ENCODE data around the gene SSBP3. TPM values are rescaled to one million over a fixed set of nuclear protein-coding genes. Genes with fewer than 3 reads are reported as not detected.

The SSBP3 gene
- total and polyA plus RNA-seq, 9 of the 15 experiments (the other 6 are each of a cell fraction or from before 2014, with no cell fraction given): 8.7 to 108 (median 33.8) TPM

GRCh38 chr1:54417123-54417522 is 10.9 kb upstream of the SSBP3 start (continued):
- TF ChIP-seq RBFOX2 (IDR thresholded peaks at IDR 0.05; ENCODE audit: low read depth, low read length) (no peak), SPI1 (IDR thresholded peaks at IDR 0.05; ENCODE audit: borderline replicate concordance, low read depth, low read length) (peak; percentile 92), HDGF (IDR thresholded peaks at IDR 0.05) (0 out of 2 replicates have a peak, but pooled peaks have one; percentile 31)

GRCh38 chr1:54416435-54416834 is 10.2 kb upstream of the SSBP3 start:
- Histone ChIP-seq H4K20me1 (replicated peaks; ENCODE audit: control insufficient read depth, insufficient read depth, low read length) (no peaks in the 10 kb centered on the region), H3K79me2 (ENCODE audit: control insufficient read depth, insufficient read depth, low read length) (no peaks in the 10 kb centered on the region), H3K4me2 (ENCODE audit: insufficient read depth, low read length) (no peak overlapping the region), H3K9ac (ENCODE audit: insufficient read depth in 1 of 2, low read depth in 2 of 2, low read length in 2 of 2) (peak overlapping the region in 1 of 2 experiments; percentile 59; a peak in 2 of 4 replicates), H3K4me3 (no peak overlapping the region), H3K36me3 (ENCODE audit: control insufficient read depth, insufficient read depth, low read length) (no peaks in the 10 kb centered on the region), H2AFZ (ENCODE audit: low read depth, low read length) (peak overlapping the region; percentile 61), H3K27me3 (ENCODE audit: control insufficient read depth in 2 of 2, insufficient read depth in 2 of 2, low read length in 2 of 2) (no peaks in the 10 kb centered on the region), H3K9me1 (ENCODE audit: control insufficient read depth, insufficient read depth, low read length) (no peaks in the 10 kb centered on the region), H3K4me1 (replicated peaks in 1 of 2; ENCODE audit: control insufficient read depth in 2 of 2, insufficient read depth in 2 of 2, low read length in 2 of 2) (peaks cover 13 to 21% of the 10 kb centered on the region in 2 experiments), H3K9me3 (replicated peaks; ENCODE audit: control insufficient read depth, insufficient read depth, low read depth, low read length) (no peaks in the 10 kb centered on the region), H3K27ac (ENCODE audit: extremely low read depth, low read depth, low read length) (no peak overlapping the region)
- ATAC-seq: no peak
- no peak for TF ChIP-seq NR2C2 (CRISPR knock-in tag; IDR thresholded peaks at IDR 0.05)
- TF ChIP-seq NR2C2 (tag; IDR thresholded peaks at IDR 0.05): no peak
- TF ChIP-seq, protein P1, sequence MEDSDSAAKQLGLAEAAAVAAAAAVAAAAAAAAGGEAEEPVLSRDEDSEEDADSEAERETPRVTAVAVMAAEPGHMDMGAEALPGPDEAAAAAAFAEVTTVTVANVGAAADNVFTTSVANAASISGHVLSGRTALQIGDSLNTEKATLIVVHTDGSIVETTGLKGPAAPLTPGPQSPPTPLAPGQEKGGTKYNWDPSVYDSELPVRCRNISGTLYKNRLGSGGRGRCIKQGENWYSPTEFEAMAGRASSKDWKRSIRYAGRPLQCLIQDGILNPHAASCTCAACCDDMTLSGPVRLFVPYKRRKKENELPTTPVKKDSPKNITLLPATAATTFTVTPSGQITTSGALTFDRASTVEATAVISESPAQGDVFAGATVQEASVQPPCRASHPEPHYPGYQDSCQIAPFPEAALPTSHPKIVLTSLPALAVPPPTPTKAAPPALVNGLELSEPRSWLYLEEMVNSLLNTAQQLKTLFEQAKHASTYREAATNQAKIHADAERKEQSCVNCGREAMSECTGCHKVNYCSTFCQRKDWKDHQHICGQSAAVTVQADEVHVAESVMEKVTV (CRISPR knock-in tag; IDR thresholded peaks at IDR 0.05): no peak
- TF ChIP-seq MYC (IDR thresholded peaks at IDR 0.05; ENCODE audit: low read depth, low read length): no peak
- no peak for TF ChIP-seq MYC (CRISPR knock-in tag; IDR thresholded peaks at IDR 0.05; ENCODE audit: borderline replicate concordance, low read depth)
- TF ChIP-seq CHD2 (IDR thresholded peaks at IDR 0.05; ENCODE audit: low read depth, low read length): no peak
- 0 out of 2 replicates have a peak, but pooled peaks have one; percentile 22 for TF ChIP-seq BCOR (IDR thresholded peaks at IDR 0.05)
- TF ChIP-seq ZNF263 (CRISPR knock-in tag; IDR thresholded peaks at IDR 0.05; ENCODE audit: borderline replicate concordance): peak; percentile 79
- no peak for TF ChIP-seq ZNF395 (CRISPR knock-in tag; IDR thresholded peaks at IDR 0.05)
- TF ChIP-seq STAG1 (CRISPR knock-in tag; IDR thresholded peaks at IDR 0.05; ENCODE audit: borderline replicate concordance): no peak
- TF ChIP-seq, protein P2, sequence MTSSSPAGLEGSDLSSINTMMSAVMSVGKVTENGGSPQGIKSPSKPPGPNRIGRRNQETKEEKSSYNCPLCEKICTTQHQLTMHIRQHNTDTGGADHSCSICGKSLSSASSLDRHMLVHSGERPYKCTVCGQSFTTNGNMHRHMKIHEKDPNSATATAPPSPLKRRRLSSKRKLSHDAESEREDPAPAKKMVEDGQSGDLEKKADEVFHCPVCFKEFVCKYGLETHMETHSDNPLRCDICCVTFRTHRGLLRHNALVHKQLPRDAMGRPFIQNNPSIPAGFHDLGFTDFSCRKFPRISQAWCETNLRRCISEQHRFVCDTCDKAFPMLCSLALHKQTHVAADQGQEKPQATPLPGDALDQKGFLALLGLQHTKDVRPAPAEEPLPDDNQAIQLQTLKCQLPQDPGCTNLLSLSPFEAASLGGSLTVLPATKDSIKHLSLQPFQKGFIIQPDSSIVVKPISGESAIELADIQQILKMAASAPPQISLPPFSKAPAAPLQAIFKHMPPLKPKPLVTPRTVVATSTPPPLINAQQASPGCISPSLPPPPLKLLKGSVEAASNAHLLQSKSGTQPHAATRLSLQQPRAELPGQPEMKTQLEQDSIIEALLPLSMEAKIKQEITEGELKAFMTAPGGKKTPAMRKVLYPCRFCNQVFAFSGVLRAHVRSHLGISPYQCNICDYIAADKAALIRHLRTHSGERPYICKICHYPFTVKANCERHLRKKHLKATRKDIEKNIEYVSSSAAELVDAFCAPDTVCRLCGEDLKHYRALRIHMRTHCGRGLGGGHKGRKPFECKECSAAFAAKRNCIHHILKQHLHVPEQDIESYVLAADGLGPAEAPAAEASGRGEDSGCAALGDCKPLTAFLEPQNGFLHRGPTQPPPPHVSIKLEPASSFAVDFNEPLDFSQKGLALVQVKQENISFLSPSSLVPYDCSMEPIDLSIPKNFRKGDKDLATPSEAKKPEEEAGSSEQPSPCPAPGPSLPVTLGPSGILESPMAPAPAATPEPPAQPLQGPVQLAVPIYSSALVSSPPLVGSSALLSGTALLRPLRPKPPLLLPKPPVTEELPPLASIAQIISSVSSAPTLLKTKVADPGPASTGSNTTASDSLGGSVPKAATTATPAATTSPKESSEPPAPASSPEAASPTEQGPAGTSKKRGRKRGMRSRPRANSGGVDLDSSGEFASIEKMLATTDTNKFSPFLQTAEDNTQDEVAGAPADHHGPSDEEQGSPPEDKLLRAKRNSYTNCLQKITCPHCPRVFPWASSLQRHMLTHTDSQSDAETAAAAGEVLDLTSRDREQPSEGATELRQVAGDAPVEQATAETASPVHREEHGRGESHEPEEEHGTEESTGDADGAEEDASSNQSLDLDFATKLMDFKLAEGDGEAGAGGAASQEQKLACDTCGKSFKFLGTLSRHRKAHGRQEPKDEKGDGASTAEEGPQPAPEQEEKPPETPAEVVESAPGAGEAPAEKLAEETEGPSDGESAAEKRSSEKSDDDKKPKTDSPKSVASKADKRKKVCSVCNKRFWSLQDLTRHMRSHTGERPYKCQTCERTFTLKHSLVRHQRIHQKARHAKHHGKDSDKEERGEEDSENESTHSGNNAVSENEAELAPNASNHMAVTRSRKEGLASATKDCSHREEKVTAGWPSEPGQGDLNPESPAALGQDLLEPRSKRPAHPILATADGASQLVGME (CRISPR knock-in tag; IDR thresholded peaks at IDR 0.05): no peak
- ChIA-PET POLR2A (interaction anchor here (0.6 to 1.6 kb wide), 3 partner anchors 9 to 35 kb away, joined by 3 to 5 read pairs (median 3); no protein-coding TSS in a partner anchor), CTCF (ENCODE audit: low intra/inter-chr PET ratio) (no interaction called here)
- WGBS (ENCODE audit: insufficient coverage, low coverage, missing lambda C conversion rate): 49% methylated on average over 8 of the region's 8 CpGs
- no peak for DNase-seq (ENCODE audit: extremely low read depth in 1 of 4, low spot score in 3 of 4)
- in situ Hi-C loops (cut with MboI) (no loop called here), intact Hi-C loops (cut with micrococcal nuclease) (no loop called here)
- no peak for FAIRE-seq
- no TSS peak for BruUV-seq (replicated peaks)
